ENCODE measurements around the gene XRCC1.
A peak's percentile ranks its signal among the peaks of the same experiment; 100 is the strongest.

The XRCC1 gene

GRCh38 chr19:43575156-43575950, at the start of gene XRCC1, which contains the start of gene PINLYP:
XRCC1 (minus strand) TSS chr19:43575527; CDS start chr19:43575458, 69 bp downstream.
PINLYP (plus strand) TSS chr19:43575801; CDS start chr19:43577192, 1,391 bp downstream.
- peak; percentile 54 to 99 (median 94) for DNase-seq

GRCh38 chr19:43624933-43625332, 49.6 kb upstream of the XRCC1 start:
- DNase-seq = no peak

- no peak for DNase-seq
These were observed 48.8 kb upstream of the XRCC1 start for GRCh38 chr19:43623889-43624670.

- DNase-seq = no peak
These were observed 47.6 kb upstream of the XRCC1 start for GRCh38 chr19:43622956-43623355.

GRCh38 chr19:43622070-43622469, 46.7 kb upstream of the XRCC1 start:
- no peak for DNase-seq

DNA sequence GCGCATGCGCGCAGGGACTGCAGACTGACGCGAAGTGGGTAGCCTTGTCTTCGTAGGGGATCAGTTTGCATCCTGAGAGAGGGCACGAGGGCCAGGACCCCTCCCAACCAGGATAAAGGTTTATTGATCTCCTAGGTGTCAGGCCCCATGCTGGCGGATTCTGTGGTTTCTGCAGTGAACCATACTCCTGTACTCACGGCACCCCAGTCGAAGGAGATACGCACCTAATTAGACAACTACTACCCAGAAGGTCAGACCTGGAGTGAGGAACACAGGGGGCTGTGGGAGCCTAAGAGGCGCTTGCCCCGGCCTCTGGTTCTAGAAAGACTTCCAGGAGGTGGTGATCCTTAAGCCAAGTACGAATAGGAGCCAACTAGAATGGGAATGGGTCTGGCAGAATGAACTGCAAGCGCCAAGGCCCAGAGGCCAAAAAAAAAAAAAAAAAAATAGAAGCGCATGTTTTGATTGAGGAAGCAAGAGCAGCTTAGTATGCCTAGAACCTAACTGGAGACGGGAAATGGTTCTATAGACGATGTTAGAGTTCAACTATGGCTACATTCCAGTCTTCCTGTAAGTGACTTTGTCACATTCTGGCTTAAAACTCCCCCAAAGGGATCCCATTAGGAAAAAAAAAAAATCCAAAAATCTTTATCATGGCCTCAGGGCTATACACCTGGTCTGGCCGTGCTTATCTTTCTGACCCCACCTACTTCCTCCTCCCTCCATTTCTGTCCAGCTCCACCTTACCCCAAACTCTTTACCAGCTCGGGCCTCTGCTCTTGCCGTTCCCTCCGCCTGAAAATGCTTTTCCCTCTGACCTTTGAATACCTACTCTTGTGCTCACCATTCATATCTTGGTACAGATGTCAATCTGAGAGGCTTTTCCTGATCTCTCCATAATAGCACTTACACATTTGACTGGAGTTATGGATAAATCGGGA, 45.0 kb upstream of the XRCC1 start:
- no peak for DNase-seq

DNA sequence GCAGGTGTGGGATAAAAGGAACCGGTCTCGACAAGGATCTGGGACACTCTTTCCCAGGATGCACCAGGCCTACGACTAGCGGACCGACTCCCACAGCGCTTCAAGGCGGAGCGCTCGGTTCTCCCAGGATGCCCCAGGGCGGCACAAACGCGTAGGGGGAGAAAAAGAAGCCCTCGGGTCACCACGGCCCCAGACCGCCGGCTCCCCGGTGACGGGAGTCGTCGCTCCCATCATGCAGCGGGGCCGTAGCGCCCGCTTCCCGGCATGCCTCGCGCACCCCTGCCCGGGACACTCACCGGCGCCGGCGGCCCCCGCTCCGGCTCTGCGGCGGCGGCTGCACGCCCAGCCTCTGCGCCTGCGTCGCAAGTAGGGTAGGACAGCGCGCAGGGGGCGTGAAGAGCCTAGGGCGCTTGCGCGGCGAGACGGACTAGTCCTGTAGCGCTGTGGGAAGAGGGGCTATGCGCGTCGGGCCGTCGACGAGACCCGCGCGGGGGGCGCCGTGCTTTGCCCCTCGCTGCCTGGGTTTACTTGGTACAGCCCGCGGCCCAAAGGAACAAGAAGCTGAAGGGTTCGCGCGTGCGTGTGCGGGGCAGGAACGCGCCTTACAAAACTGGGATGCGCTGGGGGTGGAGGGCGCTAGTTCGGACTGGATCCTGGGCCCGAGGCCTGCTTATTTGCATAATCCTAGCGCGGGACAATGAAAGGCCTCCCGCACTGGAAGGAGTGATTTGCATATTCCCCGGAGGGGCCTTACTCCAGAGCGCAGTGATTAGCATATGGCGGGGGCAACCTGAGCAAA, 44.1 kb upstream of the XRCC1 start, which contains the start of gene ZNF428:
Gene ZNF428, minus strand, starts transcription at position 368 of the 799 bp plus-strand sequence. CDS start 5,325 bp downstream, outside the sequence.
- DNase-seq = peak; percentile 66 to 96 (median 90)

- DNase-seq = peak in 9 of 56 donors; percentile 49 to 79 (median 62)
These were observed 43.6 kb upstream of the XRCC1 start for GRCh38 chr19:43618921-43619261.

DNA sequence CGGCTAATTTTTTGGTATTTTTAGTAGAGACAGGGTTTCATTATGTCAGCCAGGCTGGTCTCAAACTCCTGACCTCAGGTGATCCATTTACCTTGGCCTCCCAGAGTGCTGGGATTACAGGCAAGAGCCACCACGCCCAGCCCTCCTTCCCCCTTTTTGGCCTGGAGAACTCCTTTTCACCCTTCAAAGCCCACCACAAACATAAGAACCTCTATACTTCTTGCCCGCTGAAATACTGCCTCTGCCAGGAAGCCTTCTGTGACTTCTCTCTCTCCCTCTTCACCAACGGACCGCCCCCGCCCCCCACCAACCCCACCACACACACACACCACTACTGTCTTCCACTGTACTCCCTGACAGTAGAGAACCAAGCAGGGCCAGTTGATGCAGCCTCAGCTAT, 41.6 kb upstream of the XRCC1 start:
- no peak for DNase-seq

DNA sequence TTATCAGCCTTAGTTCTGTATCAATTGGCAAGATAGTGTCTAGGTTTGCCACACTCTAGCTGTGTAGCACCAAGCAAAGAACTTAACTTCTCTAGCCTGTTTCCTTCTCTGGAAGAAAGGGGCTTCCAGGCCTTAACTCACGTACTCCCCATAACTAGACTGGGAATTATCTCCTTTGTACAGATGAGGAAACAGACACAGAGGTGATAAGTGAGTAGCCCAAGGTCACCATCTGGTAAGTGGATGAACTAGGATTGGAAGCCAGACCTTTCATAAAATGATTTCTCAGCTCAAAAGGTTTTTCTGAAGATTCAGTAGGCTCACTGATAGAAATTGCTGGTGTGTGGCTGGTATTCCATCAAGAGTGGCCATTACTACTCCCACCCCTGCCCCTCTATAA, 41.0 kb upstream of the XRCC1 start:
- DNase-seq = no peak

DNA sequence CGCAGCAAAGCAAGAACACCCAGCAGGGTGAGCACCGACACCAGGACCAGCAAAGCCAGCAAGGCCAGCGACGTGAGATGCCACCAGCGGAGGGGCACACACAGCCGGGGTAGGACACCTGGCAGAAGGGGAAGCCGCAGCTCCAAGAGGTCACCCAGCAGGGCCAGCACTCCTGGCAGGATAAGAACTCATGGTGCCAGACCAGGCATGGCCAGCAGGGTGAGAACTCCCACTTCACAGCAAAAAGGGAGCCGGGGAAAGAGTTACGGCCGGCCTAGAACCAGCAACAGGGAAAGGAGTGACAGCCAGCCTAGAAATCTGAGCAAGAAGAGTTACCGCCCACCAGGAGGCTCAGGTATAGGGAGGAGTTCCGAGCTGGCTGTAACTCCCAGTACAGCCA, 37.0 kb upstream of the XRCC1 start:
- no peak for DNase-seq

- DNase-seq = no peak
These were observed 36.5 kb upstream of the XRCC1 start, which contains the start of gene SRRM5 for GRCh38 chr19:43611788-43612187. SRRM5 (plus strand) TSS chr19:43612088; CDS start chr19:43612122, 34 bp downstream.

- no peak for DNase-seq
These were observed 35.2 kb upstream of the XRCC1 start for GRCh38 chr19:43610493-43610892.

DNA sequence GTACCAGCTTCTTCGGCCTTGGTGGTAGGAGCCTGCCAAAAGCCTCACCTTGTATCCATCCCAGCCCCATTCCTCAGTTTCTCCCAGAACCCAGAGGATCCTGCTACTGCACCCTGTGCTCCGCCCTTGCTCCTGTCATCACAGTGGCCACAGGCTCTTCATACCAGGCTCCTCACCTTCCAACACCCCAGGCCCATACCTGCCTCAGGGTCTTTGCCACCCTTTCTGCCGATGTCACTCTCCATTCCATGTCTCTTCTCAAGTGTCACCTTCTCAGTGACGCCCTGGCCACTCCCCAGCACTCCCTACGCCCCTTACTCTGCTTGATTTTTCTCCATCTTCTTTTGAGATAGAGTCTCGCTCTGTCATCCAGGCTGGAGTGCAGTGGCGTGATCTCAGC, 34.5 kb upstream of the XRCC1 start:
- DNase-seq = no peak

- DNase-seq = no peak
These were observed 32.2 kb upstream of the XRCC1 start for GRCh38 chr19:43607238-43608205.

DNA sequence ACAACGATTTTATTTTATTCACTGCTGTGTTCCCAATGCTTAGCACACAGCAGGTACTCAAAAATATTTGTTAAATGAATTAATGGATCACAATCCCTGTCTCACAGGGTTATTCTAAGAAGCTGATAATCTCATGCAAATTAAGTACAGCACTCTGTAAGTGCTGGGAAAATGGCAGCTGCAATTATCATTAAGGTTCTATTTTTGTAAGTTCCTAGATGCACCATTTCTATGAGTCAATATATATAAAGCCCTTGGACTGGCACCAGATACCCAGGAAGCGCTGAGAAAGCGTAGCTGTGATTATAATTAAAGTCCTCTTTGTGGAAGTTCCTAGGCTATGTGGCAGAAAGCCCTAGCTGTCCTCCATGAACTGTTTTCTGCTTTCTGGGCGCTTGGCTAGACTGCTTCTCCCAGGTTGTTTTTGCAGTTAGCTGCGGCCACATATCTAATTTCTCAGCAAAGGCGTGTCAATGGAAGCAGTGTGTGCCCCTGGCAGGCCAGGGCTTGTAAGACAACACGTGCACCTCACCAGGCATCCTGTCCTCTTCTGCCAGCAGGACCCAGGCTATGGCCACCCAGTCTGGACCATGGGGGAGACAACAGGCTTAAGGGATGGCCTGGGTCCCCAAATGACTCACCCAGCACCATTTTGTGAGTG, 31.4 kb upstream of the XRCC1 start:
- DNase-seq = peak in 8 of 56 donors; percentile 3 to 23 (median 6)

- DNase-seq = peak in 19 of 56 donors; percentile 3 to 69 (median 19)
These were observed 30.7 kb upstream of the XRCC1 start for GRCh38 chr19:43605875-43606568.

GRCh38 chr19:43600326-43600725, 25.0 kb upstream of the XRCC1 start:
- DNase-seq = peak in 3 of 56 donors; percentile 5 to 15 (median 13)

Measured in amygdala (tissue), 56 donors.